GM23338 (cell line): ENCODE data around the gene ARMC9. TPM values are rescaled to one million over a fixed set of nuclear protein-coding genes. Genes with fewer than 3 reads are reported as not detected.

Experiments
- ATAC-seq: fragments of 200-7000 bp; cut with Tn5 transposase; 3 replicates; pipeline ENCODE4 v1.9.1; 2020
- DNase-seq: peaks from one replicate; pipeline ENCODE4 v3.0.0-alpha.2; 2015; ENCODE audit warnings: low spot score
- H2AFZ ChIP-seq: fragments of 200-600 bp; sonication (generic); 2 replicates; pipeline ENCODE4 v1.8.0; 2016; ENCODE audit warnings: antibody characterized with exemption, mild to moderate bottlenecking, moderate library complexity
- H3F3A ChIP-seq: fragments of 200-600 bp; sonication (generic); replicated peaks from 2 replicates; pipeline ENCODE4 v1.8.0; 2017; ENCODE audit warnings: antibody characterized with exemption, mixed run types, low read depth
- H3K27ac ChIP-seq: fragments of 200-600 bp; sonication (generic); 2 replicates; pipeline ENCODE4 v1.6.1; 2016; ENCODE audit warnings: low read depth
- H3K27me3 ChIP-seq: fragments of 200-600 bp; sonication (generic); 2 replicates; pipeline ENCODE4 v1.8.0; 2016; ENCODE audit warnings: mild to moderate bottlenecking, mixed run types, moderate library complexity; ENCODE audit not compliant: insufficient read depth
- H3K36me3 ChIP-seq: fragments of 200-600 bp; sonication (generic); 2 replicates; pipeline ENCODE4 v1.8.0; 2016; ENCODE audit warnings: mild to moderate bottlenecking; ENCODE audit not compliant: insufficient read depth
- H3K4me1 ChIP-seq: fragments of 200-600 bp; sonication (generic); 2 replicates; pipeline ENCODE4 v1.8.0; 2016; ENCODE audit warnings: mild to moderate bottlenecking, moderate library complexity; ENCODE audit not compliant: insufficient read depth
- H3K4me2 ChIP-seq: fragments of 200-600 bp; sonication (generic); 2 replicates; pipeline ENCODE4 v1.7.1; 2017; ENCODE audit warnings: mixed run types
- H3K4me3 ChIP-seq: fragments of 200-600 bp; sonication (generic); 2 replicates; pipeline ENCODE4 v1.6.1; 2016; ENCODE audit warnings: mixed run types
- H3K79me2 ChIP-seq: fragments of 200-600 bp; sonication (generic); replicated peaks from 2 replicates; pipeline ENCODE4 v1.8.0; 2017; ENCODE audit warnings: mild to moderate bottlenecking; ENCODE audit not compliant: insufficient read depth
- H3K9me2 ChIP-seq: fragments of 200-600 bp; sonication (generic); 2 replicates; pipeline ENCODE4 v1.8.0; 2017; ENCODE audit not compliant: insufficient read depth
- H4K20me1 ChIP-seq: fragments of 200-600 bp; sonication (generic); replicated peaks from 2 replicates; pipeline ENCODE4 v1.8.0; 2017; ENCODE audit warnings: mild to moderate bottlenecking; ENCODE audit not compliant: insufficient read depth
- H3K27ac Mint-ChIP-seq: 2 replicates; pipeline ENCODE4 v1.8.0; 2020; ENCODE audit warnings: inconsistent platforms, mild to moderate bottlenecking, moderate library complexity, mixed read lengths
- H3K27me3 Mint-ChIP-seq: 3 replicates; pipeline ENCODE4 v1.8.0; 2022; ENCODE audit warnings: low read depth, mild to moderate bottlenecking, moderate library complexity, mixed read lengths, inconsistent platforms; ENCODE audit not compliant: insufficient read depth, poor library complexity
- H3K36me3 Mint-ChIP-seq: 3 replicates; pipeline ENCODE4 v1.8.0; 2021; ENCODE audit warnings: low read depth, mild to moderate bottlenecking, inconsistent platforms, moderate library complexity, mixed read lengths
- H3K4me1 Mint-ChIP-seq: 3 replicates; pipeline ENCODE4 v1.8.0; 2020; ENCODE audit warnings: mild to moderate bottlenecking, inconsistent platforms, mixed read lengths
- H3K4me3 Mint-ChIP-seq: 3 replicates; pipeline ENCODE4 v1.8.0; 2021; ENCODE audit warnings: moderate library complexity, mild to moderate bottlenecking, inconsistent platforms, mixed read lengths
- H3K9me3 Mint-ChIP-seq: 3 replicates; pipeline ENCODE4 v1.8.0; 2020; ENCODE audit warnings: moderate library complexity, mild to moderate bottlenecking, inconsistent platforms, mixed read lengths
- CREB1 ChIP-seq: fragments of 250-450 bp; sonication (Bioruptor Pico); IDR thresholded peaks from 2 replicates; pipeline ENCODE4 v1.5.0; 2020; ENCODE audit warnings: low read depth, mild to moderate bottlenecking, moderate library complexity
- EZH2 ChIP-seq: fragments of 200-600 bp; sonication (generic); IDR thresholded peaks from one replicate; pipeline ENCODE4 v1.8.0; 2017; ENCODE audit warnings: antibody characterized with exemption, mild to moderate bottlenecking, low read depth; ENCODE audit not compliant: unreplicated experiment
- EZH2phosphoT487 ChIP-seq: fragments of 200-600 bp; sonication (generic); IDR thresholded peaks from one replicate; pipeline ENCODE4 v1.8.1; 2018; ENCODE audit warnings: antibody characterized with exemption; ENCODE audit not compliant: unreplicated experiment
- JUNB ChIP-seq: IDR thresholded peaks from one replicate; pipeline ENCODE4 v1.6.1; 2016; ENCODE audit warnings: antibody characterized with exemption; ENCODE audit not compliant: unreplicated experiment
- NANOG ChIP-seq: IDR thresholded peaks from 2 replicates; pipeline ENCODE4 v1.6.1; 2016; ENCODE audit warnings: antibody characterized with exemption, borderline replicate concordance
- POLR2AphosphoS5 ChIP-seq: IDR thresholded peaks from 2 replicates; pipeline ENCODE4 v1.6.1; 2016; ENCODE audit warnings: antibody characterized with exemption, low read depth
- STAT1 ChIP-seq: IDR thresholded peaks from one replicate; pipeline ENCODE4 v1.6.1; 2016; ENCODE audit warnings: antibody characterized with exemption; ENCODE audit not compliant: unreplicated experiment
- ZNF114 ChIP-seq: fragments of 250-450 bp; sonication (Bioruptor Pico); IDR thresholded peaks from 2 replicates; pipeline ENCODE4 v1.5.0; 2020; ENCODE audit warnings: mild to moderate bottlenecking, moderate library complexity
- ZNF331 ChIP-seq: fragments of 250-450 bp; sonication (Bioruptor Pico); IDR thresholded peaks from 2 replicates; pipeline ENCODE4 v1.5.0; 2020; ENCODE audit warnings: low read depth, mild to moderate bottlenecking, moderate library complexity
- ZNF462 ChIP-seq: fragments of 250-450 bp; sonication (Bioruptor Pico); IDR thresholded peaks from 2 replicates; pipeline ENCODE4 v1.5.0; 2020; ENCODE audit warnings: mild to moderate bottlenecking, moderate library complexity
- polyA plus RNA-seq: library from polyadenylated mRNA; unstranded; fragments of >200 nt; fragmentation: Nextera tagmentation; extraction: Ambion mirVana; gene quantifications from 2 replicates; pipeline ENCODE4 v1.2.1, GENCODE V29; 2016
- total RNA-seq: library from RNA; depleted of rRNA; stranded (reverse); fragments of >200 nt; shearing (Covaris generic); gene quantifications from 2 replicates; pipeline ENCODE4 v1.2.3, GENCODE V29; 2014
- TF ChIP-seq, protein P1 (sequence below): IDR thresholded peaks from one replicate; pipeline ENCODE4 v1.6.1; 2018; ENCODE audit warnings: antibody characterized with exemption; ENCODE audit not compliant: unreplicated experiment
- TF ChIP-seq, protein P2 (sequence below), 2 experiments: fragments of 200-600 bp in 1 of 2; sonication (generic) in 1 of 2; conservative IDR thresholded peaks; 2 replicates each; pipeline versions ENCODE4 v1.5.1 to v1.6.1; 2016 to 2017; ENCODE audit warnings: antibody characterized with exemption in 2 of 2, low read depth in 2 of 2, mild to moderate bottlenecking in 2 of 2, moderate library complexity in 1 of 2
- TF ChIP-seq, protein P3 (sequence below): IDR thresholded peaks from 2 replicates; pipeline ENCODE4 v1.6.1; 2016; ENCODE audit warnings: antibody characterized with exemption

Gene ARMC9
- total and polyA plus RNA-seq, 2 experiments from 2014 or later, result 29.2 to 56.0 TPM

GRCh38 chr2:231185886-231186285, 12.5 kb upstream of the ARMC9 start:
- Mint-ChIP-seq H3K4me3 (no peak overlapping the region), H3K36me3 (no peaks in the 10 kb centered on the region), H3K4me1 (peaks cover 25% of the 10 kb centered on the region), H3K9me3 (no peaks in the 10 kb centered on the region), H3K27ac (no peak overlapping the region), H3K27me3 (peaks cover 28% of the 10 kb centered on the region)
- no peaks in the 10 kb centered on the region for H3K27me3 ChIP-seq
- peaks cover 10% of the 10 kb centered on the region for H3K4me1 ChIP-seq
- H3F3A ChIP-seq, result peaks cover 9% of the 10 kb centered on the region
- H3K36me3 ChIP-seq, result no peaks in the 10 kb centered on the region
- no peak overlapping the region for H3K4me3 ChIP-seq
- H3K4me2 ChIP-seq, result no peak overlapping the region
- no peaks in the 10 kb centered on the region for H3K79me2 ChIP-seq
- TF ChIP-seq ZNF462 (CRISPR knock-in tag), result no peak
- TF ChIP-seq, protein P1, sequence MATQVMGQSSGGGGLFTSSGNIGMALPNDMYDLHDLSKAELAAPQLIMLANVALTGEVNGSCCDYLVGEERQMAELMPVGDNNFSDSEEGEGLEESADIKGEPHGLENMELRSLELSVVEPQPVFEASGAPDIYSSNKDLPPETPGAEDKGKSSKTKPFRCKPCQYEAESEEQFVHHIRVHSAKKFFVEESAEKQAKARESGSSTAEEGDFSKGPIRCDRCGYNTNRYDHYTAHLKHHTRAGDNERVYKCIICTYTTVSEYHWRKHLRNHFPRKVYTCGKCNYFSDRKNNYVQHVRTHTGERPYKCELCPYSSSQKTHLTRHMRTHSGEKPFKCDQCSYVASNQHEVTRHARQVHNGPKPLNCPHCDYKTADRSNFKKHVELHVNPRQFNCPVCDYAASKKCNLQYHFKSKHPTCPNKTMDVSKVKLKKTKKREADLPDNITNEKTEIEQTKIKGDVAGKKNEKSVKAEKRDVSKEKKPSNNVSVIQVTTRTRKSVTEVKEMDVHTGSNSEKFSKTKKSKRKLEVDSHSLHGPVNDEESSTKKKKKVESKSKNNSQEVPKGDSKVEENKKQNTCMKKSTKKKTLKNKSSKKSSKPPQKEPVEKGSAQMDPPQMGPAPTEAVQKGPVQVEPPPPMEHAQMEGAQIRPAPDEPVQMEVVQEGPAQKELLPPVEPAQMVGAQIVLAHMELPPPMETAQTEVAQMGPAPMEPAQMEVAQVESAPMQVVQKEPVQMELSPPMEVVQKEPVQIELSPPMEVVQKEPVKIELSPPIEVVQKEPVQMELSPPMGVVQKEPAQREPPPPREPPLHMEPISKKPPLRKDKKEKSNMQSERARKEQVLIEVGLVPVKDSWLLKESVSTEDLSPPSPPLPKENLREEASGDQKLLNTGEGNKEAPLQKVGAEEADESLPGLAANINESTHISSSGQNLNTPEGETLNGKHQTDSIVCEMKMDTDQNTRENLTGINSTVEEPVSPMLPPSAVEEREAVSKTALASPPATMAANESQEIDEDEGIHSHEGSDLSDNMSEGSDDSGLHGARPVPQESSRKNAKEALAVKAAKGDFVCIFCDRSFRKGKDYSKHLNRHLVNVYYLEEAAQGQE, result no peak
- no peak for TF ChIP-seq POLR2AphosphoS5
- no peak for TF ChIP-seq EZH2
- TF ChIP-seq CREB1 (CRISPR knock-in tag), result no peak
- TF ChIP-seq, protein P2, sequence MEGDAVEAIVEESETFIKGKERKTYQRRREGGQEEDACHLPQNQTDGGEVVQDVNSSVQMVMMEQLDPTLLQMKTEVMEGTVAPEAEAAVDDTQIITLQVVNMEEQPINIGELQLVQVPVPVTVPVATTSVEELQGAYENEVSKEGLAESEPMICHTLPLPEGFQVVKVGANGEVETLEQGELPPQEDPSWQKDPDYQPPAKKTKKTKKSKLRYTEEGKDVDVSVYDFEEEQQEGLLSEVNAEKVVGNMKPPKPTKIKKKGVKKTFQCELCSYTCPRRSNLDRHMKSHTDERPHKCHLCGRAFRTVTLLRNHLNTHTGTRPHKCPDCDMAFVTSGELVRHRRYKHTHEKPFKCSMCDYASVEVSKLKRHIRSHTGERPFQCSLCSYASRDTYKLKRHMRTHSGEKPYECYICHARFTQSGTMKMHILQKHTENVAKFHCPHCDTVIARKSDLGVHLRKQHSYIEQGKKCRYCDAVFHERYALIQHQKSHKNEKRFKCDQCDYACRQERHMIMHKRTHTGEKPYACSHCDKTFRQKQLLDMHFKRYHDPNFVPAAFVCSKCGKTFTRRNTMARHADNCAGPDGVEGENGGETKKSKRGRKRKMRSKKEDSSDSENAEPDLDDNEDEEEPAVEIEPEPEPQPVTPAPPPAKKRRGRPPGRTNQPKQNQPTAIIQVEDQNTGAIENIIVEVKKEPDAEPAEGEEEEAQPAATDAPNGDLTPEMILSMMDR (conservative IDR thresholded peaks at IDR 0.05; ENCODE audit: low read depth in 2 of 2), result no peak
- TF ChIP-seq EZH2phosphoT487, result no peak
- TF ChIP-seq ZNF114 (CRISPR knock-in tag), result no peak
- TF ChIP-seq JUNB, result no peak
- TF ChIP-seq, protein P3, sequence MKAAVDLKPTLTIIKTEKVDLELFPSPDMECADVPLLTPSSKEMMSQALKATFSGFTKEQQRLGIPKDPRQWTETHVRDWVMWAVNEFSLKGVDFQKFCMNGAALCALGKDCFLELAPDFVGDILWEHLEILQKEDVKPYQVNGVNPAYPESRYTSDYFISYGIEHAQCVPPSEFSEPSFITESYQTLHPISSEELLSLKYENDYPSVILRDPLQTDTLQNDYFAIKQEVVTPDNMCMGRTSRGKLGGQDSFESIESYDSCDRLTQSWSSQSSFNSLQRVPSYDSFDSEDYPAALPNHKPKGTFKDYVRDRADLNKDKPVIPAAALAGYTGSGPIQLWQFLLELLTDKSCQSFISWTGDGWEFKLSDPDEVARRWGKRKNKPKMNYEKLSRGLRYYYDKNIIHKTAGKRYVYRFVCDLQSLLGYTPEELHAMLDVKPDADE, result no peak
- no peak for TF ChIP-seq ZNF331 (CRISPR knock-in tag)
- no peak for TF ChIP-seq NANOG
- no peak for TF ChIP-seq STAT1
- no peaks in the 10 kb centered on the region for H4K20me1 ChIP-seq
- no peak for ATAC-seq
- H3K27ac ChIP-seq, result no peak overlapping the region
- DNase-seq, result no peak
- no peak overlapping the region for H2AFZ ChIP-seq
- H3K9me2 ChIP-seq, result peaks cover 3% of the 10 kb centered on the region; the same call in 1 of the 2 replicates
